ENCODE results near the gene RELL2.
"Not testable (repeated sequence)": the region's sequence is repeated elsewhere in the genome, so short reads cannot be mapped to it uniquely, and the experiment has no call there.

The RELL2 gene, protein sequence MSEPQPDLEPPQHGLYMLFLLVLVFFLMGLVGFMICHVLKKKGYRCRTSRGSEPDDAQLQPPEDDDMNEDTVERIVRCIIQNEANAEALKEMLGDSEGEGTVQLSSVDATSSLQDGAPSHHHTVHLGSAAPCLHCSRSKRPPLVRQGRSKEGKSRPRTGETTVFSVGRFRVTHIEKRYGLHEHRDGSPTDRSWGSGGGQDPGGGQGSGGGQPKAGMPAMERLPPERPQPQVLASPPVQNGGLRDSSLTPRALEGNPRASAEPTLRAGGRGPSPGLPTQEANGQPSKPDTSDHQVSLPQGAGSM

DNA sequence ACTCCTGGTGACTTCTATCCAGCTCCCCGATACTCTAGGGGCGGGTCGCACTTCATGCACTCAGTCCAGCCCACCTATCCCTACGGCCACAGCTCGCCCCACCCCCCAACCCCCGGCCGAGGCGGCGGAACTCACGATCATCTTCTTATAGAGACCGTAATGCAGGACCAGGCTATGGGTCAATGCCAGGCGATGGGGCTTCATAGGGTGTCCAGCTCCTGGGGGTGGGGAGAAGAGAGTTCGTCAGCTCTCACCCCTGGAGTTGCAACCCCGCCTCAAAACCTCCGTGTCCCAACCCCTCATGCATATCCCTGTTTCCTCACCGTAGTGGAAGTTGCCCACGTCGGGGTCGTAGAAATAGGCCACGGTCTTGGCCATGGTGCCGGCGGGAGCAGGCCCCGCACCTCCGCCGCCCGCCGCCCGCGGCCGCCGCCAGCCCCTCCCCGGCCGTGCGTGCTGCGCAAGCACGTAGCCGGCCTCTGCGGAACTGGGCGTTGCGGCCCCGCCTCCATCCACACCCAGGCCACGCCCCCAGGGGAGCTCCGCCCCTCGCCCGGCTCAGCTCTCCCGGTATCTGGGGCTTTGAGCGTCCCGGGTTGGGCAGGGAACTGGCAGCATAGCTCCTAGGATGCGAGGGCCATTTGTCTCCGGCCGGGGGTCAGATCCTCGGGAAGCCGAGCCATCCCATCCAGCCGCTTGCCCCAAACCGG lies at the start of gene RELL2, which contains the start of gene HDAC3:
TSS of gene RELL2 (plus strand) at position 585 of the 710 bp plus-strand sequence. CDS start 1,229 bp downstream, outside the sequence.
TSS of gene HDAC3 (minus strand) at position 437 of the 710 bp plus-strand sequence. CDS start at position 378, 59 bp downstream.
- DNase-seq (ENCODE audit: low spot score): peak; percentile 94

- DNase-seq (ENCODE audit: low spot score): no peak
Measured at GRCh38 chr5:141590127-141590526, 46.7 kb upstream of the RELL2 start.

DNA sequence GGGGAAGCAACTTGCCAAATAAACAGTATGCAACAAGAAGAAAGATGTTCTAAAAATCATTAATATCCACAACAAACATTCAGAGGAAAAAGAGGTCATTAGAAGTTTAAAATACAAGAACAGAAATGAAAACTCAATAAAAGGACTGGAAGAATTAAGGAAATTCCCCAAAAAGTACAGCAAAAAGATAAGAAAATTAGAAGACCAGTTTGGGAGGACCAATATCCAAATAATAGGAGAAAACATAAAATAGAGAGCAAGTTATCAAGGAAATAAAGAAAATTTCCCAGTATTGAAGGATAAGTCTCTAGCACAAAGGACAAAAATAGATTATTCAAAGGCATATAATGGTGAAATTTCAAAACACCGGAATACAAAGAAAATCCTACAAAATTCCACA lies 39.9 kb upstream of the RELL2 start:
- DNase-seq (ENCODE audit: low spot score): no peak

GRCh38 chr5:141597394-141597793 lies 39.4 kb upstream of the RELL2 start:
- no peak for DNase-seq (ENCODE audit: low spot score)

GRCh38 chr5:141597814-141598213 lies 39.0 kb upstream of the RELL2 start:
- DNase-seq (ENCODE audit: low spot score): no peak

- DNase-seq (ENCODE audit: low spot score): no peak
Measured at GRCh38 chr5:141598391-141599345, 38.1 kb upstream of the RELL2 start.

DNA sequence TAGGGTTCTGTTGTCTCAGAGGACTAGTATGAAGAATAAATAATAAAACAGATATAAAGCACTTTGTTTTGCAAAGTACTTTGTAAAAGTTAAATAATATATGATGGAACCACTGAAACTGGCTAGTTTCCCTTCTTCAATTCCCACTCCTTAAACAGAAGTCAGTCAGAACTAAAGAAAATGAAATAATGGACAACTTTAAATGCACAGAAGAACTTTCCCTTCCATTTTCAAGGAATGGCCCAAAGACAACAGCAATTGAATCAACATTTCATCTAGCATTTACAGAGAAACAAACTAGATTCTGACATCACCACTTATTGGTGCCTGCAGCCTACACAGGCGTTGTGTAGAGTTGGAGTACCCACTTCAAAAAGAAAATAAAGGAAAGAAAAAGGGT lies 34.2 kb upstream of the RELL2 start:
- DNase-seq (ENCODE audit: low spot score): no peak

- DNase-seq (ENCODE audit: low spot score): no peak
Measured at GRCh38 chr5:141603923-141604717, 32.7 kb upstream of the RELL2 start.

DNA sequence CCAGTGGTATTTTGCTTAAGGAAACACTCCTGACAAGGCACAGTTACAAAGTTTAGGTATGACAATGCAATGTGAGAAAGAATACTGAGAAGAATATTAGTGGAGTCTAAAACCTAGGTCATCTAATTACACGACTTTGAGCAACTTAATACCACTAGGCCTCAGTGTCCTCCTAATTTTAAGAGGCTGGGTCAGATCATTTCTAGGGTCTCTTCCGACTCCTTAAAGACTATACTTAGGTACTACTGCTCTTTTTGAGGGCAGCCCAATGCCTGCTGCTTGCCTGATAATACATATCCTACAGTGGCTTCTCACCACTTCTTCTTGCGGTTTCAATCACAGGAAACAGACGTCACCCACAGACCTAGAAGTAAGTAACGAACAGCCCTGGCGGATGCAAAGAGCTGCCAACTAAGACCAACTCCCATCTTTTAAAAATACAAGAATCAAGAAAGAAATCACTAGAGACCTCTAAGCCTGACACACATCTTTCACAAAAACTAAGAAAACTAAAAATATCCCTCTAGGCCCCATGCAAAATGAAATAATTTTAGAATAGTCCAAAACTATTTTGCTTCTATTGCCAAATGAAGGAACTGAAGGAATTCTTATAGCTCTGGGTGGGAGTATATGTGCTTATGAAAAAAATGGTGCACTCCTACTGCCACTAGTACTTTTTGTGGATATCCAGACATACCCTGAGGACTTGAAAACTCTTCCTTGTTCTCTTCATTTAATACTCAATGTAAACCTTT lies 31.1 kb upstream of the RELL2 start:
- DNase-seq (ENCODE audit: low spot score): no peak

- no peak for DNase-seq (ENCODE audit: low spot score)
Measured at GRCh38 chr5:141608046-141608445, 28.8 kb upstream of the RELL2 start.

- DNase-seq (ENCODE audit: low spot score): no peak
Measured at GRCh38 chr5:141608557-141608956, 28.2 kb upstream of the RELL2 start.

- DNase-seq (ENCODE audit: low spot score): no peak
Measured at GRCh38 chr5:141609044-141609443, 27.8 kb upstream of the RELL2 start.

DNA sequence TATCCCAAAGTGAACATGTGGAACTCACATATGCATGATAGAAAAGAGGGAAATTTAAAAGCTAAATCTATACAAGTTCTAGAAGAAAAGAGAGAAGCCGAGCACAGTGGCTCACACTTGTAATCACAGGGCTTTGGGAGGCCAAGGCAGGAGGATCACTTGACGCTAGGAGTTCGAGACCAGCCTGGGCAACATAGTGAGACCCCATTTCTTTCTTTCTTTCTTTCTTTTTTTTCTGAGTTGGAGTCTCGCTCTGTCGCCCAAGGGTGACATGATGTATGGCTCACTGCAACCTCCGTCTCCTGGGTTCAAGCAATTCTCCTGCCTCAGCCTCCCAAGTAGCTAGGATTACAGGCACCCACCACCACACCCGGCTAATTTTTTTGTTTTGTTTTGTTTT lies 26.9 kb upstream of the RELL2 start:
- not testable (repeated sequence) for DNase-seq (ENCODE audit: low spot score)

DNA sequence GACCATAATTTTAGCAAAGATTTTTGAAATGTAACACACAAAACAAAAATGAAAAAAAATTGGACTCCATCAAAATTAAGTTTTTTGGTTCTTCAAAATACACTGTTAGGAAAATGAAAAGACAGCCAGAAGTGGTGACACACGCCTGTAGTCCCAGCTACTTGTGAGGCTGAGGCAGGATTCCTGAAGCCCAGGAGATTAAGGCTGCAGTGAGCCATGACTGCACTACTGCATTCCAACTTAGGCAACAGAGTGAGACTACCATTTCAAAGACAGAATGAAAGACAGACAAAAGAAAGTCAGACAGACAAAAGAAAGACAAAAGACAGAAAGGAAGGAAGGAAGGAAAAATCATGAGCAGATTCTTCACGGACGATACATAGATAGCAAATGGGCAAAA lies 25.5 kb upstream of the RELL2 start:
- DNase-seq (ENCODE audit: low spot score): no peak

- no peak for DNase-seq (ENCODE audit: low spot score)
Measured at GRCh38 chr5:141613344-141613743, 23.5 kb upstream of the RELL2 start.

GRCh38 chr5:141615991-141616720 lies 20.6 kb upstream of the RELL2 start:
- no peak for DNase-seq (ENCODE audit: low spot score)

GRCh38 chr5:141617128-141617527 lies 19.7 kb upstream of the RELL2 start:
- no peak for DNase-seq (ENCODE audit: low spot score)

GRCh38 chr5:141617682-141618029 lies 19.1 kb upstream of the RELL2 start:
- no peak for DNase-seq (ENCODE audit: low spot score)

GRCh38 chr5:141618030-141618803 lies 18.6 kb upstream of the RELL2 start:
- DNase-seq (ENCODE audit: low spot score): peak; percentile 74
